HepG2 (cell line): ENCODE results near the gene CS. TPM values are rescaled to one million over a fixed set of nuclear protein-coding genes. Genes with fewer than 3 reads are reported as not detected.

Source experiments
- ATAC-seq: fragments of 200-7000 bp; cut with Tn5 transposase; 3 replicates; pipeline ENCODE4 v1.9.1; 2020; ENCODE audit warnings: mild to moderate bottlenecking, moderate library complexity
- BruUV-seq: library from RNA; stranded (reverse); fragments of 400-500 nt; replicated peaks from 2 replicates; lab custom pipeline; 2021; lab: Mats Ljungman, UMichigan
- CTCF ChIA-PET: fragments of 300-600 bp; formaldehyde crosslinking; extraction: SDS; loops from one replicate; lab custom pipeline; 2021; ENCODE audit warnings: low total read pairs, inconsistent platforms, low intra/inter-chr PET ratio; lab: Yijun Ruan, JAX
- POLR2A ChIA-PET: fragments of 350-600 bp; sonication (Branson Sonifier 250); formaldehyde crosslinking; loops from one replicate; lab custom pipeline; 2020; ENCODE audit warnings: antibody characterized with exemption, inconsistent platforms; lab: Yijun Ruan, JAX
- DNase-seq: peaks from one replicate; pipeline ENCODE4 v3.0.0-alpha.2; 2015; ENCODE audit warnings: low spot score
- FAIRE-seq: peaks from 3 replicates; lab custom pipeline; 2011; peaks lifted over from hg19 to GRCh38; lab: Jason Lieb, UNC
- H2AFZ ChIP-seq: one replicate; pipeline ENCODE4 v1.6.1; 2011; ENCODE audit warnings: low read length, inconsistent platforms
- H3K27ac ChIP-seq: fragments of 300-600 bp; 3 replicates; pipeline ENCODE4 v1.8.0; 2011; ENCODE audit warnings: mixed run types, mild to moderate bottlenecking, mixed read lengths, low read length, inconsistent platforms; ENCODE audit not compliant: insufficient read depth; ENCODE audit errors: extremely low read length
- H3K27me3 ChIP-seq, 2 experiments: fragments of 200-600 bp in 1 of 2; 2 replicates in 1 of 2; 3 replicates in 1 of 2; pipeline versions ENCODE4 v1.6.0 to v1.8.0; 2011; ENCODE audit warnings: low read length in 2 of 2, mild to moderate bottlenecking in 2 of 2, moderate library complexity in 2 of 2, inconsistent platforms in 1 of 2; ENCODE audit not compliant: insufficient read depth in 2 of 2, control insufficient read depth in 1 of 2
- H3K36me3 ChIP-seq, 2 experiments: fragments of 200-600 bp in 1 of 2; replicated peaks in 1 of 2; 2 replicates in 1 of 2; 3 replicates in 1 of 2; pipeline versions ENCODE4 v1.5.1 to v1.8.0; 2011; ENCODE audit warnings: low read length in 2 of 2, inconsistent platforms in 1 of 2; ENCODE audit not compliant: insufficient read depth in 2 of 2, control insufficient read depth in 1 of 2
- H3K4me1 ChIP-seq: 2 replicates; pipeline ENCODE4 v1.5.1; 2012; ENCODE audit warnings: low read length, inconsistent platforms; ENCODE audit not compliant: insufficient read depth
- H3K4me2 ChIP-seq: 2 replicates; pipeline ENCODE4 v1.6.0; 2011; ENCODE audit warnings: low read depth, low read length, inconsistent platforms
- H3K4me3 ChIP-seq, 3 experiments: fragments of 200-600 bp in 1 of 3; sonication (generic), shearing (Covaris generic) in 1 of 3; replicated peaks in 1 of 3; 2 replicates each; pipeline ENCODE4 v1.5.1; 2011 to 2016; ENCODE audit warnings: low read length in 3 of 3, inconsistent platforms in 2 of 3, low read depth in 2 of 3, mild to moderate bottlenecking in 2 of 3, control low read depth in 1 of 3, mixed read lengths in 1 of 3; ENCODE audit not compliant: insufficient read depth in 1 of 3
- H3K79me2 ChIP-seq: one replicate; pipeline ENCODE4 v1.6.1; 2011; ENCODE audit warnings: low read length, inconsistent platforms; ENCODE audit not compliant: insufficient read depth
- H3K9ac ChIP-seq: 2 replicates; pipeline ENCODE4 v1.6.0; 2011; ENCODE audit warnings: mild to moderate bottlenecking, low read depth, low read length, inconsistent platforms; ENCODE audit not compliant: insufficient read depth
- H3K9me3 ChIP-seq: 2 replicates; pipeline ENCODE4 v1.5.1; 2012; ENCODE audit warnings: mild to moderate bottlenecking, low read length
- H4K20me1 ChIP-seq: 2 replicates; pipeline ENCODE4 v1.6.0; 2011; ENCODE audit warnings: inconsistent platforms, mild to moderate bottlenecking, low read length, moderate library complexity; ENCODE audit not compliant: insufficient read depth
- CCDC6 ChIP-seq: sonication (generic); formaldehyde crosslinking; IDR thresholded peaks from 2 replicates; pipeline ENCODE4 v1.8.1; 2022; ENCODE audit warnings: mild to moderate bottlenecking, missing genetic modification reagents, moderate library complexity
- ELF1 ChIP-seq: sonication (generic); formaldehyde crosslinking; IDR thresholded peaks from 2 replicates; pipeline ENCODE4 v1.4.0; 2020; ENCODE audit warnings: missing genetic modification reagents
- PAF1 ChIP-seq: IDR thresholded peaks from 2 replicates; pipeline ENCODE4 v1.6.1; 2016; ENCODE audit warnings: missing genetic modification reagents, missing compliant biosample characterization
- REPIN1 ChIP-seq: sonication (generic); formaldehyde crosslinking; IDR thresholded peaks from 2 replicates; pipeline ENCODE4 v1.8.0; 2022; ENCODE audit warnings: missing genetic modification reagents, low read depth, mild to moderate bottlenecking, borderline replicate concordance
- SP2 ChIP-seq: sonication (generic); formaldehyde crosslinking; IDR thresholded peaks from 2 replicates; pipeline ENCODE4 v1.5.1; 2020; ENCODE audit warnings: mild to moderate bottlenecking, missing genetic modification reagents
- THAP8 ChIP-seq: sonication (generic); formaldehyde crosslinking; IDR thresholded peaks from 2 replicates; pipeline ENCODE4 v1.5.1; 2020; ENCODE audit warnings: missing genetic modification reagents, mild to moderate bottlenecking, borderline replicate concordance
- ZFP37 ChIP-seq: sonication (generic); formaldehyde crosslinking; IDR thresholded peaks from 2 replicates; pipeline ENCODE4 v1.4.0; 2020; ENCODE audit warnings: missing genetic modification reagents, borderline replicate concordance
- ZFY ChIP-seq: sonication (generic); formaldehyde crosslinking; IDR thresholded peaks from 2 replicates; pipeline ENCODE4 v1.4.0; 2020; ENCODE audit warnings: missing genetic modification reagents
- ZNF235 ChIP-seq: sonication (generic); formaldehyde crosslinking; IDR thresholded peaks from 2 replicates; pipeline ENCODE4 v1.8.1; 2023; ENCODE audit warnings: mild to moderate bottlenecking, missing genetic modification reagents, borderline replicate concordance
- ZNF543 ChIP-seq: sonication (generic); formaldehyde crosslinking; IDR thresholded peaks from 2 replicates; pipeline ENCODE4 v1.4.0; 2020; ENCODE audit warnings: mild to moderate bottlenecking, missing genetic modification reagents
- ZNF644 ChIP-seq: IDR thresholded peaks from 2 replicates; pipeline ENCODE4 v1.6.1; 2016; ENCODE audit warnings: low read depth
- ZNF674 ChIP-seq: sonication (generic); formaldehyde crosslinking; IDR thresholded peaks from 2 replicates; pipeline ENCODE4 v1.5.0; 2020; ENCODE audit warnings: low read depth, mild to moderate bottlenecking, missing genetic modification reagents
- WGBS: methylation state at CpG from one replicate; pipeline ENCODE4 v1.1.6; 2017; ENCODE audit warnings: low lambda C conversion rate; 5-methylcytosine and 5-hydroxymethylcytosine counted together
- in situ Hi-C: cut with HindIII; loops from 2 replicates; pipeline ENCODE4 v1.10.0; 2017; ENCODE audit warnings: low pct_unique_long_range_greater_than_20kb; ENCODE audit not compliant: extremely low pct_ligation_motif_present
- intact Hi-C: fragments of 100-400 bp; cut with micrococcal nuclease; formaldehyde crosslinking; loops from one replicate; pipeline ENCODE4 v1.10.0; 2022; ENCODE audit not compliant: unreplicated experiment
- polyA plus RNA-seq, 8 experiments: library from polyadenylated mRNA; depleted of rRNA in 3 of 8; stranded (reverse) in 7 of 8; unstranded in 1 of 8; fragments of >200 nt; fragmentation: Illumina TruSeq in 4 of 8; extraction: Trizol in 4 of 8; gene quantifications; 2 replicates each; pipeline versions ENCODE4 v1.2.1 to v1.2.3, GENCODE V29; 2011 to 2016; ENCODE audit warnings: low read depth in 4 of 8, missing spikeins in 1 of 8, mixed read lengths in 1 of 8; ENCODE audit not compliant: insufficient read depth in 1 of 8
- total RNA-seq, 5 experiments: library from RNA; depleted of rRNA; stranded (reverse); fragments of >200 nt; fragmentation: Illumina TruSeq; extraction: Trizol; gene quantifications; 2 replicates each; pipeline ENCODE4 v1.2.3, GENCODE V29; 2016; ENCODE audit warnings: low read depth in 1 of 5
- TF ChIP-seq, protein P1 (sequence below): sonication (generic); formaldehyde crosslinking; IDR thresholded peaks from 2 replicates; pipeline ENCODE4 v1.5.1; 2020; ENCODE audit warnings: mild to moderate bottlenecking, moderate library complexity, missing genetic modification reagents
- TF ChIP-seq, protein P2 (sequence below): sonication (generic); formaldehyde crosslinking; IDR thresholded peaks from 2 replicates; pipeline ENCODE4 v1.4.0; 2020; ENCODE audit warnings: missing genetic modification reagents, borderline replicate concordance

Gene CS
- total and polyA plus RNA-seq, 2 of the 13 experiments (the other 11 are each of a cell fraction or from before 2014, with no cell fraction given): 173 to 175 TPM

- ATAC-seq (no peak), DNase-seq (no peak), FAIRE-seq (no peak)
- H3K27me3 ChIP-seq: no peaks in the 10 kb centered on the region
- in situ Hi-C loops: no loop called here
- no peaks in the 10 kb centered on the region for H4K20me1 ChIP-seq
- intact Hi-C loops: no loop called here
- BruUV-seq: no TSS peak
- H3K36me3 ChIP-seq: peaks cover 2 to 6% of the 10 kb centered on the region in 2 experiments; a peak in 4 of 5 replicates
- WGBS: 71% methylated on average over 8 of the region's 8 CpGs
- no peak overlapping the region for H3K4me3 ChIP-seq
- no peaks in the 10 kb centered on the region for H3K9me3 ChIP-seq
- peaks cover 10% of the 10 kb centered on the region for H3K79me2 ChIP-seq
- ChIA-PET CTCF (no interaction called here), POLR2A (interaction anchor here (1.0 kb wide), 1 partner anchor 9 kb away, joined by 5 read pairs; no protein-coding TSS in a partner anchor)
- peaks cover 34% of the 10 kb centered on the region for H3K4me1 ChIP-seq
- H2AFZ ChIP-seq: no peak overlapping the region
- TF ChIP-seq THAP8 (CRISPR knock-in tag): no peak
- no peak for TF ChIP-seq CCDC6 (CRISPR knock-in tag)
- no peak for TF ChIP-seq ZNF644 (CRISPR knock-in tag)
- TF ChIP-seq ZNF674 (CRISPR knock-in tag): no peak
- TF ChIP-seq ZFP37 (CRISPR knock-in tag): no peak
- no peak for TF ChIP-seq PAF1 (CRISPR knock-in tag)
- TF ChIP-seq ELF1 (CRISPR knock-in tag): no peak
- no peak overlapping the region for H3K27ac ChIP-seq
- H3K4me2 ChIP-seq: no peak overlapping the region
- no peak overlapping the region for H3K9ac ChIP-seq
Measured at GRCh38 chr12:56260380-56260779, 39.8 kb downstream of the CS start.

- H3K79me2 ChIP-seq: peaks cover 10% of the 10 kb centered on the region
- peak overlapping the region; percentile 86 for H2AFZ ChIP-seq
- intact Hi-C loops (loop anchor here (1.0 to 5.0 kb wide), 2 partner anchors 37 to 66 kb away; partner anchors contain the start of genes NABP2 and RNF41), in situ Hi-C loops (loop anchor here (5.0 kb wide), 2 partner anchors 37 to 67 kb away; partner anchors contain the start of genes NABP2 and RNF41)
- no peak for DNase-seq
- peak overlapping the region; percentile 74 to 96 (median 88) for H3K4me3 ChIP-seq
- no peaks in the 10 kb centered on the region for H3K27me3 ChIP-seq
- H3K9me3 ChIP-seq: no peaks in the 10 kb centered on the region
- H3K4me1 ChIP-seq: peaks cover 28% of the 10 kb centered on the region
- no peaks in the 10 kb centered on the region for H4K20me1 ChIP-seq
- ChIA-PET POLR2A (interaction anchor here (0.5 to 3.5 kb wide), 6 partner anchors 8 to 178 kb away, joined by 3 to 24 read pairs (median 9); partner anchors contain the start of genes COQ10A and RNF41), CTCF (interaction anchor here (1.2 to 2.1 kb wide), 5 partner anchors 8 to 52 kb away, joined by 3 to 12 read pairs (median 6); partner anchors contain the start of genes COQ10A, NABP2 and SLC39A5)
- peak overlapping the region; percentile 45 for H3K27ac ChIP-seq
- ATAC-seq: no peak
- 7% methylated on average over 9 of the region's 9 CpGs for WGBS
- no peak for FAIRE-seq
- peak overlapping the region; percentile 97 for H3K4me2 ChIP-seq
- no TSS peak for BruUV-seq
- peak overlapping the region; percentile 79 for H3K9ac ChIP-seq
- peaks cover 8 to 18% of the 10 kb centered on the region in 2 experiments for H3K36me3 ChIP-seq
- TF ChIP-seq, protein P1, sequence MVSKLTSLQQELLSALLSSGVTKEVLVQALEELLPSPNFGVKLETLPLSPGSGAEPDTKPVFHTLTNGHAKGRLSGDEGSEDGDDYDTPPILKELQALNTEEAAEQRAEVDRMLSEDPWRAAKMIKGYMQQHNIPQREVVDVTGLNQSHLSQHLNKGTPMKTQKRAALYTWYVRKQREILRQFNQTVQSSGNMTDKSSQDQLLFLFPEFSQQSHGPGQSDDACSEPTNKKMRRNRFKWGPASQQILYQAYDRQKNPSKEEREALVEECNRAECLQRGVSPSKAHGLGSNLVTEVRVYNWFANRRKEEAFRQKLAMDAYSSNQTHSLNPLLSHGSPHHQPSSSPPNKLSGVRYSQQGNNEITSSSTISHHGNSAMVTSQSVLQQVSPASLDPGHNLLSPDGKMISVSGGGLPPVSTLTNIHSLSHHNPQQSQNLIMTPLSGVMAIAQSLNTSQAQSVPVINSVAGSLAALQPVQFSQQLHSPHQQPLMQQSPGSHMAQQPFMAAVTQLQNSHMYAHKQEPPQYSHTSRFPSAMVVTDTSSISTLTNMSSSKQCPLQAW: 0 out of 2 replicates have a peak, but pooled peaks have one; percentile 34
- TF ChIP-seq SP2 (CRISPR knock-in tag): no peak
- no peak for TF ChIP-seq ZNF235 (CRISPR knock-in tag)
- no peak for TF ChIP-seq ZNF543 (CRISPR knock-in tag)
- TF ChIP-seq REPIN1 (CRISPR knock-in tag): no peak
- TF ChIP-seq ZFY (CRISPR knock-in tag): no peak
- TF ChIP-seq, protein P2, sequence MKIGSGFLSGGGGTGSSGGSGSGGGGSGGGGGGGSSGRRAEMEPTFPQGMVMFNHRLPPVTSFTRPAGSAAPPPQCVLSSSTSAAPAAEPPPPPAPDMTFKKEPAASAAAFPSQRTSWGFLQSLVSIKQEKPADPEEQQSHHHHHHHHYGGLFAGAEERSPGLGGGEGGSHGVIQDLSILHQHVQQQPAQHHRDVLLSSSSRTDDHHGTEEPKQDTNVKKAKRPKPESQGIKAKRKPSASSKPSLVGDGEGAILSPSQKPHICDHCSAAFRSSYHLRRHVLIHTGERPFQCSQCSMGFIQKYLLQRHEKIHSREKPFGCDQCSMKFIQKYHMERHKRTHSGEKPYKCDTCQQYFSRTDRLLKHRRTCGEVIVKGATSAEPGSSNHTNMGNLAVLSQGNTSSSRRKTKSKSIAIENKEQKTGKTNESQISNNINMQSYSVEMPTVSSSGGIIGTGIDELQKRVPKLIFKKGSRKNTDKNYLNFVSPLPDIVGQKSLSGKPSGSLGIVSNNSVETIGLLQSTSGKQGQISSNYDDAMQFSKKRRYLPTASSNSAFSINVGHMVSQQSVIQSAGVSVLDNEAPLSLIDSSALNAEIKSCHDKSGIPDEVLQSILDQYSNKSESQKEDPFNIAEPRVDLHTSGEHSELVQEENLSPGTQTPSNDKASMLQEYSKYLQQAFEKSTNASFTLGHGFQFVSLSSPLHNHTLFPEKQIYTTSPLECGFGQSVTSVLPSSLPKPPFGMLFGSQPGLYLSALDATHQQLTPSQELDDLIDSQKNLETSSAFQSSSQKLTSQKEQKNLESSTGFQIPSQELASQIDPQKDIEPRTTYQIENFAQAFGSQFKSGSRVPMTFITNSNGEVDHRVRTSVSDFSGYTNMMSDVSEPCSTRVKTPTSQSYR (CRISPR knock-in tag): no peak
Measured at GRCh38 chr12:56258820-56259183, 41.3 kb downstream of the CS start.
